CD4-positive, alpha-beta T cell treated with Interleukin-6 at 100 ng/mL for 8 hours (primary cell): ENCODE results near the gene MAPK8IP1.

Experiments used
- DNase-seq: peaks from one replicate; pipeline ENCODE4 v3.0.0-alpha.2; 2020; ENCODE audit warnings: mixed read lengths, low spot score

The MAPK8IP1 gene

GRCh38 chr11:45945397-45945999 is 60.0 kb downstream of the MAPK8IP1 start:
- DNase-seq, result no peak

- DNase-seq, result no peak
Observed at GRCh38 chr11:45947885-45948284, 62.4 kb downstream of the MAPK8IP1 start.

GRCh38 chr11:45948356-45948755 is 62.9 kb downstream of the MAPK8IP1 start:
- DNase-seq, result no peak

GRCh38 chr11:45949992-45950407 is 64.5 kb downstream of the MAPK8IP1 start:
- no peak for DNase-seq
